Fibroblast of the aortic adventitia (primary cell): ENCODE results near the gene NCF1. TPM values are rescaled to one million over a fixed set of nuclear protein-coding genes. Genes with fewer than 3 reads are reported as not detected.

Experiments
- total RNA-seq: library from RNA; depleted of rRNA; stranded (reverse); fragments of >200 nt; gene quantifications from 2 replicates; pipeline ENCODE4 v1.2.3, GENCODE V29; 2012; ENCODE audit warnings: low replicate concordance

NCF1 gene
- total RNA-seq, 1 donor, result not detected

Other genes starting within 250 kb of the NCF1 start
- gene GTF2I, start 116.3 kb upstream of the NCF1 start, total RNA-seq, result 109 and 156 TPM in 2 replicates
- 8.4 and 13.9 TPM in 2 replicates for gene GTF2IRD2, start 77.6 kb downstream of the NCF1 start, total RNA-seq
- gene CASTOR2, start 190.7 kb downstream of the NCF1 start, total RNA-seq, result 5.6 and 22.1 TPM in 2 replicates